GM12878 (cell line): ENCODE measurements around the gene FCHSD2. TPM values are rescaled to one million over a fixed set of nuclear protein-coding genes. Genes with fewer than 3 reads are reported as not detected.

Experiments
- ATAC-seq: fragments of 200-7000 bp; cut with Tn5 transposase; 3 replicates; pipeline ENCODE4 v1.9.1; 2020; ENCODE audit warnings: mild to moderate bottlenecking, moderate library complexity
- BruUV-seq: library from RNA; stranded (reverse); fragments of 400-500 nt; replicated peaks from 2 replicates; lab custom pipeline; 2021; lab: Mats Ljungman, UMichigan
- CTCF ChIA-PET: fragments of 300-600 bp; sonication (Branson Sonifier 250); formaldehyde crosslinking; extraction: SDS; loops from one replicate; lab custom pipeline; 2021; ENCODE audit warnings: inconsistent platforms; lab: Yijun Ruan, JAX
- POLR2A ChIA-PET: fragments of 350-600 bp; formaldehyde crosslinking; extraction: SDS; loops from one replicate; lab custom pipeline; 2021; ENCODE audit warnings: inconsistent platforms; lab: Charles Lee
- RAD21 ChIA-PET: fragments of 300-600 bp; sonication (Branson Sonifier 250); formaldehyde crosslinking; loops from one replicate; lab custom pipeline; 2023; ENCODE audit warnings: antibody characterized with exemption; ENCODE audit not compliant: unreplicated experiment; lab: Charles Lee
- SMC1A ChIA-PET: fragments of 300-600 bp; sonication (Branson Sonifier 250); formaldehyde crosslinking; loops from one replicate; lab custom pipeline; 2023; ENCODE audit not compliant: unreplicated experiment, uncharacterized antibody; lab: Charles Lee
- DNase-seq: peaks from one replicate; pipeline ENCODE4 v3.0.0-alpha.2; 2011; ENCODE audit warnings: low read depth, low spot score
- FAIRE-seq: peaks from 3 replicates; lab custom pipeline; 2011; peaks lifted over from hg19 to GRCh38; lab: Jason Lieb, UNC
- H2AFZ ChIP-seq: 2 replicates; pipeline ENCODE4 v1.6.0; 2011; ENCODE audit warnings: low read depth, low read length, control low read depth; ENCODE audit not compliant: control insufficient read depth
- H3K27ac ChIP-seq: 2 replicates; pipeline ENCODE4 v1.5.1; 2011; ENCODE audit warnings: control low read depth; ENCODE audit not compliant: control insufficient read depth, insufficient read depth
- H3K27me3 ChIP-seq, 2 experiments: replicated peaks in 1 of 2; 2 replicates each; pipeline versions ENCODE4 v1.6.0 to v1.6.1; 2011; ENCODE audit warnings: low read length in 1 of 2; ENCODE audit not compliant: control insufficient read depth in 2 of 2, insufficient read depth in 2 of 2
- H3K36me3 ChIP-seq, 2 experiments: 2 replicates each; pipeline ENCODE4 v1.5.1; 2011; ENCODE audit warnings: low read length in 1 of 2; ENCODE audit not compliant: control insufficient read depth in 2 of 2, insufficient read depth in 2 of 2
- H3K4me1 ChIP-seq: 2 replicates; pipeline ENCODE4 v1.6.1; 2011; ENCODE audit warnings: mild to moderate bottlenecking, low read length, moderate library complexity, mixed read lengths; ENCODE audit not compliant: control insufficient read depth, insufficient read depth
- H3K4me2 ChIP-seq: 2 replicates; pipeline ENCODE4 v1.6.0; 2011; ENCODE audit warnings: control low read depth; ENCODE audit not compliant: control insufficient read depth, insufficient read depth
- H3K4me3 ChIP-seq: fragments of 200-600 bp; sonication (generic); 2 replicates; pipeline ENCODE4 v1.5.1; 2016
- H3K79me2 ChIP-seq: 2 replicates; pipeline ENCODE4 v1.6.0; 2011; ENCODE audit warnings: low read length; ENCODE audit not compliant: control insufficient read depth, insufficient read depth
- H3K9ac ChIP-seq: 2 replicates; pipeline ENCODE4 v1.8.0; 2011; ENCODE audit warnings: low read length, control low read depth, mixed read lengths; ENCODE audit not compliant: control insufficient read depth, insufficient read depth
- H3K9me3 ChIP-seq: replicated peaks from 3 replicates; pipeline ENCODE4 v1.5.1; 2011; ENCODE audit warnings: mild to moderate bottlenecking, low read length; ENCODE audit not compliant: control insufficient read depth, insufficient read depth
- H4K20me1 ChIP-seq: 2 replicates; pipeline ENCODE4 v1.6.0; 2011; ENCODE audit not compliant: control insufficient read depth, insufficient read depth
- ATF7 ChIP-seq: fragments of 450-650 bp; IDR thresholded peaks from 2 replicates; pipeline ENCODE4 v1.6.1; 2016; ENCODE audit warnings: low read depth, mild to moderate bottlenecking
- CHD4 ChIP-seq: fragments of 200-600 bp; sonication (generic); IDR thresholded peaks from 2 replicates; pipeline ENCODE4 v1.6.1; 2016; ENCODE audit warnings: mild to moderate bottlenecking
- ESRRA ChIP-seq: IDR thresholded peaks from 2 replicates; pipeline ENCODE4 v1.6.1; 2012; ENCODE audit warnings: mild to moderate bottlenecking, low read length, improper control_type of control experiment
- ETV6 ChIP-seq, 2 experiments: fragments of 450-650 bp in 1 of 2; IDR thresholded peaks in 1 of 2; conservative IDR thresholded peaks in 1 of 2; 2 replicates each; pipeline ENCODE4 v1.6.1; 2014; ENCODE audit warnings: antibody characterized with exemption in 1 of 2, borderline replicate concordance in 1 of 2, low read depth in 1 of 2, mild to moderate bottlenecking in 1 of 2, moderate library complexity in 1 of 2
- HDGF ChIP-seq: fragments of 450-650 bp; IDR thresholded peaks from 2 replicates; pipeline ENCODE4 v1.6.1; 2016; ENCODE audit warnings: antibody characterized with exemption
- NBN ChIP-seq: fragments of 450-650 bp; IDR thresholded peaks from 2 replicates; pipeline ENCODE4 v1.6.1; 2016
- ZNF384 ChIP-seq: IDR thresholded peaks from 2 replicates; pipeline ENCODE4 v1.6.1; 2012; ENCODE audit warnings: low read depth, mild to moderate bottlenecking, low read length, improper control_type of control experiment, borderline replicate concordance
- WGBS: methylation state at CpG from one replicate; pipeline ENCODE4 v1.1.6; 2016; ENCODE audit warnings: low lambda C conversion rate; ENCODE audit not compliant: insufficient replicate concordance, insufficient coverage; ENCODE audit errors: missing lambda C conversion rate; 5-methylcytosine and 5-hydroxymethylcytosine counted together
- in situ Hi-C: fragments of 300-500 bp; cut with MboI; formaldehyde crosslinking; loops from 9 replicates; pipeline ENCODE4 v1.14.3; 2018; ENCODE audit warnings: mixed read lengths
- intact Hi-C: fragments of 100-400 bp; cut with micrococcal nuclease; formaldehyde crosslinking; loops from one replicate; pipeline ENCODE4 v1.14.2; 2022; ENCODE audit not compliant: unreplicated experiment
- polyA plus RNA-seq, 11 experiments: library from polyadenylated mRNA; depleted of rRNA in 4 of 11; unstranded in 6 of 11; stranded (reverse) in 5 of 11; fragments of >200 nt; fragmentation: Nextera tagmentation in 4 of 11; fragmentation: Illumina TruSeq in 1 of 11; extraction: Ambion mirVana in 4 of 11; extraction: Trizol in 1 of 11; gene quantifications; 1 replicate in 1 of 11; 2 replicates in 10 of 11; pipeline versions ENCODE4 v1.2.1 to v1.2.3, GENCODE V29; 2011 to 2016; ENCODE audit warnings: inconsistent platforms in 2 of 11, missing spikeins in 2 of 11, low read depth in 1 of 11
- total RNA-seq, 4 experiments: library from RNA; depleted of rRNA in 3 of 4; stranded (reverse); fragments of >200 nt in 3 of 4; fragmentation: Illumina TruSeq in 1 of 4; extraction: Trizol in 1 of 4; gene quantifications; 2 replicates each; pipeline versions ENCODE4 v1.2.1 to v1.2.3, GENCODE V29; 2013 to 2021
- TF ChIP-seq, protein P1 (sequence below): fragments of 450-650 bp; IDR thresholded peaks from 2 replicates; pipeline ENCODE4 v1.6.1; 2016; ENCODE audit warnings: mild to moderate bottlenecking, moderate library complexity, borderline replicate concordance
- TF ChIP-seq, protein P2 (sequence below): IDR thresholded peaks from 2 replicates; pipeline ENCODE4 v1.6.1; 2012; ENCODE audit warnings: mild to moderate bottlenecking, low read depth, low read length

FCHSD2 gene
- total and polyA plus RNA-seq, 10 of the 15 experiments (the other 5 are each of a cell fraction or from before 2014, with no cell fraction given): 13.2 to 89.8 (median 47.8) TPM

GRCh38 chr11:73029403-73029802 is 112.7 kb downstream of the FCHSD2 start:
- Histone ChIP-seq H3K4me1 (no peaks in the 10 kb centered on the region), H3K4me3 (no peak overlapping the region), H3K9me3 (peaks cover 49% of the 10 kb centered on the region), H3K27ac (no peak overlapping the region), H2AFZ (no peak overlapping the region), H3K36me3 (peaks cover 5 to 10% of the 10 kb centered on the region in 2 experiments; a peak in 3 of 4 replicates), H4K20me1 (no peaks in the 10 kb centered on the region), H3K4me2 (no peak overlapping the region), H3K79me2 (peaks cover 20% of the 10 kb centered on the region), H3K27me3 (no peaks in the 10 kb centered on the region), H3K9ac (no peak overlapping the region)
- FAIRE-seq (no peak), ATAC-seq (no peak), DNase-seq (no peak)
- ChIA-PET CTCF (no interaction called here), SMC1A (no interaction called here), POLR2A (no interaction called here), RAD21 (no interaction called here)
- intact Hi-C loops: no loop called here
- no peak for TF ChIP-seq NBN
- no peak for TF ChIP-seq ZNF384
- no peak for TF ChIP-seq CHD4
- no peak for TF ChIP-seq HDGF
- TF ChIP-seq ATF7: no peak
- TF ChIP-seq, protein P1, sequence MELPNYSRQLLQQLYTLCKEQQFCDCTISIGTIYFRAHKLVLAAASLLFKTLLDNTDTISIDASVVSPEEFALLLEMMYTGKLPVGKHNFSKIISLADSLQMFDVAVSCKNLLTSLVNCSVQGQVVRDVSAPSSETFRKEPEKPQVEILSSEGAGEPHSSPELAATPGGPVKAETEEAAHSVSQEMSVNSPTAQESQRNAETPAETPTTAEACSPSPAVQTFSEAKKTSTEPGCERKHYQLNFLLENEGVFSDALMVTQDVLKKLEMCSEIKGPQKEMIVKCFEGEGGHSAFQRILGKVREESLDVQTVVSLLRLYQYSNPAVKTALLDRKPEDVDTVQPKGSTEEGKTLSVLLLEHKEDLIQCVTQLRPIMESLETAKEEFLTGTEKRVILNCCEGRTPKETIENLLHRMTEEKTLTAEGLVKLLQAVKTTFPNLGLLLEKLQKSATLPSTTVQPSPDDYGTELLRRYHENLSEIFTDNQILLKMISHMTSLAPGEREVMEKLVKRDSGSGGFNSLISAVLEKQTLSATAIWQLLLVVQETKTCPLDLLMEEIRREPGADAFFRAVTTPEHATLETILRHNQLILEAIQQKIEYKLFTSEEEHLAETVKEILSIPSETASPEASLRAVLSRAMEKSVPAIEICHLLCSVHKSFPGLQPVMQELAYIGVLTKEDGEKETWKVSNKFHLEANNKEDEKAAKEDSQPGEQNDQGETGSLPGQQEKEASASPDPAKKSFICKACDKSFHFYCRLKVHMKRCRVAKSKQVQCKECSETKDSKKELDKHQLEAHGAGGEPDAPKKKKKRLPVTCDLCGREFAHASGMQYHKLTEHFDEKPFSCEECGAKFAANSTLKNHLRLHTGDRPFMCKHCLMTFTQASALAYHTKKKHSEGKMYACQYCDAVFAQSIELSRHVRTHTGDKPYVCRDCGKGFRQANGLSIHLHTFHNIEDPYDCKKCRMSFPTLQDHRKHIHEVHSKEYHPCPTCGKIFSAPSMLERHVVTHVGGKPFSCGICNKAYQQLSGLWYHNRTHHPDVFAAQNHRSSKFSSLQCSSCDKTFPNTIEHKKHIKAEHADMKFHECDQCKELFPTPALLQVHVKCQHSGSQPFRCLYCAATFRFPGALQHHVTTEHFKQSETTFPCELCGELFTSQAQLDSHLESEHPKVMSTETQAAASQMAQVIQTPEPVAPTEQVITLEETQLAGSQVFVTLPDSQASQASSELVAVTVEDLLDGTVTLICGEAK: no peak
- no peak for TF ChIP-seq ETV6 (conservative IDR thresholded peaks at IDR 0.05 in 1 of 2, IDR thresholded peaks at IDR 0.05 in 1 of 2; ENCODE audit: borderline replicate concordance in 1 of 2, low read depth in 1 of 2)
- TF ChIP-seq ESRRA: no peak
- TF ChIP-seq, protein P2, sequence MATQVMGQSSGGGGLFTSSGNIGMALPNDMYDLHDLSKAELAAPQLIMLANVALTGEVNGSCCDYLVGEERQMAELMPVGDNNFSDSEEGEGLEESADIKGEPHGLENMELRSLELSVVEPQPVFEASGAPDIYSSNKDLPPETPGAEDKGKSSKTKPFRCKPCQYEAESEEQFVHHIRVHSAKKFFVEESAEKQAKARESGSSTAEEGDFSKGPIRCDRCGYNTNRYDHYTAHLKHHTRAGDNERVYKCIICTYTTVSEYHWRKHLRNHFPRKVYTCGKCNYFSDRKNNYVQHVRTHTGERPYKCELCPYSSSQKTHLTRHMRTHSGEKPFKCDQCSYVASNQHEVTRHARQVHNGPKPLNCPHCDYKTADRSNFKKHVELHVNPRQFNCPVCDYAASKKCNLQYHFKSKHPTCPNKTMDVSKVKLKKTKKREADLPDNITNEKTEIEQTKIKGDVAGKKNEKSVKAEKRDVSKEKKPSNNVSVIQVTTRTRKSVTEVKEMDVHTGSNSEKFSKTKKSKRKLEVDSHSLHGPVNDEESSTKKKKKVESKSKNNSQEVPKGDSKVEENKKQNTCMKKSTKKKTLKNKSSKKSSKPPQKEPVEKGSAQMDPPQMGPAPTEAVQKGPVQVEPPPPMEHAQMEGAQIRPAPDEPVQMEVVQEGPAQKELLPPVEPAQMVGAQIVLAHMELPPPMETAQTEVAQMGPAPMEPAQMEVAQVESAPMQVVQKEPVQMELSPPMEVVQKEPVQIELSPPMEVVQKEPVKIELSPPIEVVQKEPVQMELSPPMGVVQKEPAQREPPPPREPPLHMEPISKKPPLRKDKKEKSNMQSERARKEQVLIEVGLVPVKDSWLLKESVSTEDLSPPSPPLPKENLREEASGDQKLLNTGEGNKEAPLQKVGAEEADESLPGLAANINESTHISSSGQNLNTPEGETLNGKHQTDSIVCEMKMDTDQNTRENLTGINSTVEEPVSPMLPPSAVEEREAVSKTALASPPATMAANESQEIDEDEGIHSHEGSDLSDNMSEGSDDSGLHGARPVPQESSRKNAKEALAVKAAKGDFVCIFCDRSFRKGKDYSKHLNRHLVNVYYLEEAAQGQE: no peak
- in situ Hi-C loops: no loop called here
- 79% methylated on average over 2 of the region's 2 CpGs for WGBS
- no TSS peak for BruUV-seq
